Measurements from ENCODE around the gene FBXW7.

GRCh38 chr4:152581536-152582160 lies 45.8 kb upstream of the FBXW7 start:
- TF ChIP-seq ATF2 (CRISPR knock-in tag; IDR thresholded peaks at IDR 0.05; ENCODE audit: borderline replicate concordance, low read depth), result no peak
- no peak for TF ChIP-seq TP53 (CRISPR knock-in tag; IDR thresholded peaks at IDR 0.05)
- TF ChIP-seq CBFB (CRISPR knock-in tag; IDR thresholded peaks at IDR 0.05; ENCODE audit: low read depth), result no peak
- TF ChIP-seq MAX (CRISPR knock-in tag; IDR thresholded peaks at IDR 0.05), result no peak
- no peak for TF ChIP-seq FOXP1 (CRISPR knock-in tag; IDR thresholded peaks at IDR 0.05; ENCODE audit: borderline replicate concordance)

All from WTC11 (cell line).